OCI-LY7 (cell line): ENCODE results near the gene INHBE. TPM values are rescaled to one million over a fixed set of nuclear protein-coding genes. Genes with fewer than 3 reads are reported as not detected.

ENCODE experiments used
- BruUV-seq: library from RNA; stranded (reverse); fragments of 400-500 nt; replicated peaks from 2 replicates; lab custom pipeline; 2021; lab: Mats Ljungman, UMichigan
- CTCF ChIA-PET: fragments of 300-600 bp; sonication (Branson Sonifier 250); formaldehyde crosslinking; loops from one replicate; lab custom pipeline; 2022; ENCODE audit warnings: antibody characterized with exemption; ENCODE audit not compliant: unreplicated experiment; lab: Charles Lee
- POLR2A ChIA-PET: fragments of 300-600 bp; sonication (Branson Sonifier 250); formaldehyde crosslinking; loops from one replicate; lab custom pipeline; 2022; ENCODE audit warnings: antibody characterized with exemption; lab: Charles Lee
- DNase-seq: peaks from one replicate; pipeline ENCODE4 v3.0.0-alpha.2; 2015; ENCODE audit warnings: low spot score
- H2AFZ ChIP-seq: fragments of 200-600 bp; sonication (generic), shearing (Covaris generic); 2 replicates; pipeline ENCODE4 v1.6.1; 2014; ENCODE audit warnings: mild to moderate bottlenecking, antibody characterized with exemption, low read length, moderate library complexity
- H3K27ac ChIP-seq: fragments of 200-600 bp; sonication (generic); 2 replicates; pipeline ENCODE4 v1.5.1; 2014; ENCODE audit warnings: mixed run types, low read depth, mild to moderate bottlenecking, moderate library complexity, low read length, inconsistent platforms; ENCODE audit not compliant: poor library complexity, severe bottlenecking
- H3K36me3 ChIP-seq: fragments of 200-600 bp; sonication (generic); 2 replicates; pipeline ENCODE4 v1.6.1; 2014; ENCODE audit warnings: mild to moderate bottlenecking, antibody characterized with exemption, low read length, moderate library complexity, mixed read lengths; ENCODE audit not compliant: insufficient read depth
- H3K4me1 ChIP-seq: fragments of 200-600 bp; sonication (generic); 2 replicates; pipeline ENCODE4 v1.5.1; 2014; ENCODE audit warnings: mild to moderate bottlenecking, low read length; ENCODE audit not compliant: insufficient read depth, poor library complexity, severe bottlenecking
- H3K4me2 ChIP-seq: fragments of 200-600 bp; sonication (generic); 2 replicates; pipeline ENCODE4 v1.6.1; 2014; ENCODE audit warnings: mild to moderate bottlenecking, low read length
- H3K4me3 ChIP-seq: fragments of 200-600 bp; sonication (generic); 2 replicates; pipeline ENCODE4 v1.5.1; 2014; ENCODE audit warnings: mild to moderate bottlenecking, low read depth, low read length; ENCODE audit not compliant: poor library complexity, severe bottlenecking
- H3K79me2 ChIP-seq: fragments of 200-600 bp; sonication (generic); 2 replicates; pipeline ENCODE4 v1.6.1; 2016; ENCODE audit warnings: low read depth, mild to moderate bottlenecking, low read length, moderate library complexity, mixed read lengths; ENCODE audit not compliant: insufficient read depth
- H3K9me2 ChIP-seq: fragments of 200-600 bp; sonication (generic); 2 replicates; pipeline ENCODE4 v1.6.1; 2016; ENCODE audit warnings: mild to moderate bottlenecking, low read length, mixed read lengths; ENCODE audit not compliant: insufficient read depth
- H3K9me3 ChIP-seq: fragments of 200-600 bp; sonication (generic); 2 replicates; pipeline ENCODE4 v1.6.1; 2014; ENCODE audit warnings: mild to moderate bottlenecking, mixed run types, low read length, mixed read lengths
- H4K20me1 ChIP-seq: fragments of 200-600 bp; sonication (generic); 2 replicates; pipeline ENCODE4 v1.6.1; 2014; ENCODE audit warnings: mild to moderate bottlenecking, antibody characterized with exemption, low read length, moderate library complexity, mixed read lengths; ENCODE audit not compliant: insufficient read depth
- EZH2phosphoT487 ChIP-seq: fragments of 200-600 bp; sonication (generic); IDR thresholded peaks from 2 replicates; pipeline ENCODE4 v1.6.1; 2018; ENCODE audit warnings: low read depth, borderline replicate concordance, mild to moderate bottlenecking, mixed run types, antibody characterized with exemption, low read length, moderate library complexity, mixed read lengths
- intact Hi-C: fragments of 100-400 bp; cut with micrococcal nuclease; formaldehyde crosslinking; loops from one replicate; pipeline ENCODE4 v1.10.0; 2022; ENCODE audit not compliant: unreplicated experiment
- total RNA-seq, 2 experiments: library from RNA; depleted of rRNA in 1 of 2; stranded (reverse); fragments of >200 nt in 1 of 2; shearing (Covaris generic) in 1 of 2; gene quantifications; 2 replicates each; pipeline ENCODE4 v1.2.3, GENCODE V29; 2014 to 2022
- TF ChIP-seq, protein P1 (sequence below): fragments of 200-600 bp; sonication (generic); conservative IDR thresholded peaks from 2 replicates; pipeline ENCODE4 v1.5.1; 2014; ENCODE audit warnings: mild to moderate bottlenecking, antibody characterized with exemption, low read length, moderate library complexity, mixed read lengths

Gene INHBE
- total RNA-seq, 2 experiments from 2014 or later, result 3.2 to 4.0 TPM

DNA sequence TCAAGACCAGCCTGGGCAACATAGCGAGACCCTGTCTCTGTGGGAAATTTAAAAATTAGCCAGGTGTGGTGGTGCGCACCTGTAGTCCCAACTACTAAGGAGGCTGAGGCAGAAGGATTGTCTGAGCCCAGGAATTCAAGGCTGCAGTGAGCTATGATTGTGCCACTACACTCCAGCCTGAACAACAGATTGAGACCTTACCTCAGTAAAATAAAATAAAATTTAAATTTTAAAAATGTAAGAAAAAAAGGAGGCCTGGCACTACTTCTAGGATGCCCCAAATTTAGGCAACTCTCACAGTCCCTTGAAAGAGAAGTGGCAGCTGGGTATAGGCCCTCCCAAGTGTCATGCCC, 918 bp upstream of the INHBE start:
- ChIA-PET POLR2A (interaction anchor here (0.6 to 2.1 kb wide), 4 partner anchors 9 to 225 kb away, joined by 3 to 7 read pairs (median 4); partner anchors contain the start of gene SHMT2), CTCF (interaction anchor here (1.2 to 2.2 kb wide), 2 partner anchors 24 to 147 kb away, joined by 3 to 12 read pairs; no protein-coding TSS in a partner anchor)
- H4K20me1 ChIP-seq, result no peaks in the 10 kb centered on the region
- peaks cover 41% of the 10 kb centered on the region for H3K4me1 ChIP-seq
- H2AFZ ChIP-seq, result no peak overlapping the region
- no peak for DNase-seq
- H3K4me2 ChIP-seq, result 0 out of 2 replicates have a peak overlapping the region, but pooled peaks have one; percentile 7
- intact Hi-C loops, result no loop called here
- BruUV-seq, result no TSS peak
- no peaks in the 10 kb centered on the region for H3K9me2 ChIP-seq
- no peaks in the 10 kb centered on the region for H3K79me2 ChIP-seq
- no peak for TF ChIP-seq EZH2phosphoT487
- TF ChIP-seq, protein P1, sequence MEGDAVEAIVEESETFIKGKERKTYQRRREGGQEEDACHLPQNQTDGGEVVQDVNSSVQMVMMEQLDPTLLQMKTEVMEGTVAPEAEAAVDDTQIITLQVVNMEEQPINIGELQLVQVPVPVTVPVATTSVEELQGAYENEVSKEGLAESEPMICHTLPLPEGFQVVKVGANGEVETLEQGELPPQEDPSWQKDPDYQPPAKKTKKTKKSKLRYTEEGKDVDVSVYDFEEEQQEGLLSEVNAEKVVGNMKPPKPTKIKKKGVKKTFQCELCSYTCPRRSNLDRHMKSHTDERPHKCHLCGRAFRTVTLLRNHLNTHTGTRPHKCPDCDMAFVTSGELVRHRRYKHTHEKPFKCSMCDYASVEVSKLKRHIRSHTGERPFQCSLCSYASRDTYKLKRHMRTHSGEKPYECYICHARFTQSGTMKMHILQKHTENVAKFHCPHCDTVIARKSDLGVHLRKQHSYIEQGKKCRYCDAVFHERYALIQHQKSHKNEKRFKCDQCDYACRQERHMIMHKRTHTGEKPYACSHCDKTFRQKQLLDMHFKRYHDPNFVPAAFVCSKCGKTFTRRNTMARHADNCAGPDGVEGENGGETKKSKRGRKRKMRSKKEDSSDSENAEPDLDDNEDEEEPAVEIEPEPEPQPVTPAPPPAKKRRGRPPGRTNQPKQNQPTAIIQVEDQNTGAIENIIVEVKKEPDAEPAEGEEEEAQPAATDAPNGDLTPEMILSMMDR, result no peak
- H3K27ac ChIP-seq, result no peak overlapping the region
- H3K9me3 ChIP-seq, result no peaks in the 10 kb centered on the region
- no peaks in the 10 kb centered on the region for H3K36me3 ChIP-seq
- no peak overlapping the region for H3K4me3 ChIP-seq

GRCh38 chr12:57455374-57456144, 452 bp downstream of the INHBE start:
- H3K9me2 ChIP-seq, result no peaks in the 10 kb centered on the region
- H3K4me1 ChIP-seq, result peaks cover 45% of the 10 kb centered on the region
- no peaks in the 10 kb centered on the region for H3K9me3 ChIP-seq
- POLR2A ChIA-PET, result interaction anchor here (0.5 to 2.1 kb wide), 15 partner anchors 9 to 943 kb away, joined by 3 to 7 read pairs (median 3); partner anchors contain the start of gene SHMT2
- H3K4me2 ChIP-seq, result peak overlapping the region; percentile 58
- CTCF ChIA-PET, result interaction anchor here (0.6 to 2.2 kb wide), 11 partner anchors 10 to 242 kb away, joined by 3 to 14 read pairs (median 5); no protein-coding TSS in a partner anchor
- DNase-seq, result no peak
- TF ChIP-seq, protein P1, result no peak
- no peak for TF ChIP-seq EZH2phosphoT487
- intact Hi-C loops, result loop anchor here (1.0 kb wide), 1 partner anchor 242 kb away; no protein-coding TSS in a partner anchor
- no peak overlapping the region for H3K27ac ChIP-seq
- peak overlapping the region; percentile 23; the same call in 1 of the 2 replicates for H2AFZ ChIP-seq
- peak overlapping the region; percentile 42 for H3K4me3 ChIP-seq
- no peaks in the 10 kb centered on the region for H4K20me1 ChIP-seq
- no TSS peak for BruUV-seq
- H3K36me3 ChIP-seq, result no peaks in the 10 kb centered on the region
- H3K79me2 ChIP-seq, result no peaks in the 10 kb centered on the region
